ENCODE data around the gene BAIAP2. TPM values are rescaled to one million over a fixed set of nuclear protein-coding genes. Genes with fewer than 3 reads are reported as not detected.
"Not testable (repeated sequence)": the region's sequence is repeated elsewhere in the genome, so short reads cannot be mapped to it uniquely, and the experiment has no call there.

Gene BAIAP2
- total RNA-seq, 2 donors from 2014 or later, result 11.0 to 13.9 TPM

GRCh38 chr17:81140695-81141094, 105.7 kb downstream of the BAIAP2 start:
- H3K27ac Mint-ChIP-seq, result no peak overlapping the region
- no peak for ATAC-seq

GRCh38 chr17:81142301-81143199, 107.6 kb downstream of the BAIAP2 start:
- H3K9me3 ChIP-seq (ENCODE audit: control insufficient read depth, low read length, poor library complexity, severe bottlenecking), result no peaks in the 10 kb centered on the region
- peak in 2 of 3 donors; percentile 36 to 49 for DNase-seq
- Mint-ChIP-seq H3K36me3 (ENCODE audit: low read depth) (no peaks in the 10 kb centered on the region), H3K27ac (no peak overlapping the region), H3K4me3 (no peak overlapping the region), H3K27me3 (peaks cover 7% of the 10 kb centered on the region), H3K4me1 (no peaks in the 10 kb centered on the region)
- ATAC-seq, result peak; percentile 84

More at GRCh38 chr17:81140695-81141094, 105.7 kb downstream of the BAIAP2 start:
- Mint-ChIP-seq H3K36me3 (ENCODE audit: low read depth) (no peaks in the 10 kb centered on the region), H3K4me3 (no peak overlapping the region), H3K4me1 (no peaks in the 10 kb centered on the region), H3K27me3 (peaks cover 7% of the 10 kb centered on the region)
- no peak for DNase-seq
- no peaks in the 10 kb centered on the region for H3K9me3 ChIP-seq (ENCODE audit: control insufficient read depth, low read length, poor library complexity, severe bottlenecking)

DNA sequence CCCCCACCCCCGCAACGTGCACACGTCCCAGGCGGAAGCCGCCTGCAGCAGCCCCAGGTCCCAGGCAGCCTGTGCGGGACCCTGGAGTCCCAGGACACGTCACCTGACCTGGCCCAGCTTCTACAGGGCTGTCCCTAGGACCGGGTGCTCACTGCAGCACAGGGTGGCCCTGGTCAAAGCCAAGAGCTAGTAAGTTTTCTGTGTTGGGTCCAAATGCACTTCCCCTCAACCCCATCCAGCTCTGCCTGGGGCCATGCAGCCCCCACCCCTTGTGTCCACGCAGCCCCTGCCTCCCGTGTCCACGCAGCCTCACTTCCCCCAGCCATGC, 108.2 kb downstream of the BAIAP2 start:
- Mint-ChIP-seq H3K4me1 (no peaks in the 10 kb centered on the region), H3K27ac (no peak overlapping the region), H3K4me3 (no peak overlapping the region), H3K27me3 (peaks cover 7% of the 10 kb centered on the region), H3K36me3 (ENCODE audit: low read depth) (no peaks in the 10 kb centered on the region)
- ATAC-seq, result no peak
- no peak for DNase-seq
- no peaks in the 10 kb centered on the region for H3K9me3 ChIP-seq (ENCODE audit: control insufficient read depth, low read length, poor library complexity, severe bottlenecking)

DNA sequence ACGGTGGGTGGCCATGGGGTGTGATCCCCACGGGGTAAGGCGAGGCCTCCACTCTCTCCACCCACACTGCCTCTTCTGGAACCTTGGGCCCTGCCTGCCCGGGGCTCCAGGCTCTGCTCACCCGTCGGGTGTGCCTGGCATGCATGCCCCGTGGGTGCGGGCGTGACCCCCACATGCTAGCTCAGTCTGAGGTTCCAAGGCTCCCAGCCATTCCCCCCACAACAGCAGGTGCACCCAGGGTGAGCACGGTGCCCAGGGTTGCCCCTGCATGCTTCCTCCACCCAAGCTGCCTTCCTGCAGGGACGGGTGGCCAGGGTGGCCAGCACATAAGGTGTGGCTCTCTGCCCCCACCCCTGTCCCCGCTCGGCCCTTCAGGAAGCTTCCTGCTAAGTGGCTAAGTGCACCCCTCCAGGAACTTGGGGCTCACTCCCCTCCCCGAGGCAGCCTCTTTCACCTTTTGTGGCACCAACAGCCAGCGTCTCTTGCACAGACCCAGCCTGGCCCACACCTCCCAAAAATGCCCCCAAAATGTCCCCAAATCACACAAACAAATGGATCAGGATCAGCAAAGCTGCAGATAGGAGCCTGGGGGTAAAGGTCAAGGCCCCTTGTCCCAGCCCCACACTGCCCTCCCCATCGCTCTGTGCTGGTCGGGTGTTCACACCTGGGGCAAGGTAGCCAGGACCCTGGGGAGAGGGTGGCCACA, 108.9 kb downstream of the BAIAP2 start:
- DNase-seq (no peak), ATAC-seq (no peak)
- Mint-ChIP-seq H3K27me3 (peaks cover 7% of the 10 kb centered on the region), H3K36me3 (ENCODE audit: low read depth) (no peaks in the 10 kb centered on the region), H3K27ac (no peak overlapping the region), H3K4me3 (no peak overlapping the region), H3K4me1 (no peaks in the 10 kb centered on the region)
- H3K9me3 ChIP-seq (ENCODE audit: control insufficient read depth, low read length, poor library complexity, severe bottlenecking), result no peaks in the 10 kb centered on the region

DNA sequence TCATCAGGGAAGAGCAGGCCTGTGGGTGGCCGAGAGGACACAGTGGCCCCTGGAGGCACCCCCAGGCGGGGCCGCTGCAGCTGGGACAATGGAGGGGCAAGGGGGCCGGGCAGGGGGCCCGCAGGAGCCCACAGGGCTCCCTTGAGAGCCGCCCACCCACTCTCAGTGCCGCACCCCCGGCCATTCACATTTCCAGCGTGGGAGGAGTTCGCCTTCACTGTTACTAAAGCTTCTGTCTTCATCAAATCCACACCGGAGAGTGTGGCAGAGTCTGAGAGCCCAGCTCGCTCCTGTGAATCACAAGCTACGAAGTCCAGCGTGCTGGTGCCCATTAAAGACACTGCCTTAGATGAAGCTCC, 109.5 kb downstream of the BAIAP2 start:
- no peaks in the 10 kb centered on the region for H3K9me3 ChIP-seq (ENCODE audit: control insufficient read depth, low read length, poor library complexity, severe bottlenecking)
- no peaks in the 10 kb centered on the region for H3K36me3 Mint-ChIP-seq (ENCODE audit: low read depth)
- H3K4me1 Mint-ChIP-seq, result no peaks in the 10 kb centered on the region
- no peak overlapping the region for H3K27ac Mint-ChIP-seq
- peaks cover 7% of the 10 kb centered on the region for H3K27me3 Mint-ChIP-seq
- no peak for ATAC-seq
- H3K4me3 Mint-ChIP-seq, result no peak overlapping the region
- DNase-seq, result no peak

DNA sequence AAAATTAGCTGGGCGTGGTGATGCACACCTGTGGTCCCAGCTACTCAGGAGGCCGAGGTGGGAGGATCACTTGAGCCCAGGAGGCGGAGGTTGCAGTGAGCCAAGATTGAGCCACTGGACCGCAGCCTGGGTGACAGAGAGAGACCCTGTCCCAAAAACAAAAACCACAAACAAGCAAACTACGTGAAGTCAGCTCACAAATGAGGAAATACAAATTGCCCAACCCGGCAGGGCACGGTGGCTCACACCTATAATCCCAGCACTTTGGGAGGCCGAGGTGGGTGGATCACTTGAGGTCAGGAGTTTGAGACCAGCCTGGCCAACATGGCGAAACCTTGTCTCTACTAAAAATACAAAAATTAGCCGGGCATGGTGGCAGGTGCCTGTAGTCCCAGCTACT, 111.3 kb downstream of the BAIAP2 start:
- H3K4me1 Mint-ChIP-seq; H3K36me3 Mint-ChIP-seq (ENCODE audit: low read depth); H3K9me3 ChIP-seq (ENCODE audit: control insufficient read depth, low read length, poor library complexity, severe bottlenecking); H3K27ac Mint-ChIP-seq; DNase-seq; ATAC-seq: not testable (repeated sequence)
- Mint-ChIP-seq H3K27me3 (peaks cover 13% of the 10 kb centered on the region), H3K4me3 (peak overlapping the region; percentile 31)

- Mint-ChIP-seq H3K4me1 (no peaks in the 10 kb centered on the region), H3K27ac (no peak overlapping the region), H3K36me3 (ENCODE audit: low read depth) (no peaks in the 10 kb centered on the region), H3K27me3 (peaks cover 13% of the 10 kb centered on the region), H3K4me3 (no peak overlapping the region)
- ATAC-seq (no peak), DNase-seq (no peak)
- no peaks in the 10 kb centered on the region for H3K9me3 ChIP-seq (ENCODE audit: control insufficient read depth, low read length, poor library complexity, severe bottlenecking)
These were observed 112.8 kb downstream of the BAIAP2 start for GRCh38 chr17:81147701-81148100.

DNA sequence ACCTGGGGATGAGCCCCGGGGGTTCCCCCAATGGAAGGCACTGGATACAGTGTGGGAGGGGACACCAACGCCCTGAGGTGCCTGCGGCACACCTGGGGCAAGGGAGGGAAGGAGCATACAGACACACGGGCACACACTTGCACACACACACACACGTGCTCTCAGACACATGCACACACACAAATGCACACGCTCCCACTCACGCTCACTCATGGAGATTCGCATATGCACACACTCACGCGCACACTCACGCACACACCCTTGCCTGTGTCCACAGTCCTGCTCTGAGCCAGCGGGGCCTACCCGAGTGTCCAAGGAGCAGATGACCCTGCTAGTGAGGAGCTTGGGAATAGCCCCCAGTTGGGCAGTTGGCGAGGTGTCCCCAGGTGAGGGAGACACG, 113.6 kb downstream of the BAIAP2 start:
- Mint-ChIP-seq H3K27ac (no peak overlapping the region), H3K4me3 (no peak overlapping the region), H3K36me3 (ENCODE audit: low read depth) (no peaks in the 10 kb centered on the region), H3K27me3 (peaks cover 15% of the 10 kb centered on the region), H3K4me1 (peaks cover 2% of the 10 kb centered on the region)
- ATAC-seq (no peak), DNase-seq (no peak)
- no peaks in the 10 kb centered on the region for H3K9me3 ChIP-seq (ENCODE audit: control insufficient read depth, low read length, poor library complexity, severe bottlenecking)

GRCh38 chr17:81148986-81149533, 114.1 kb downstream of the BAIAP2 start:
- no peak for DNase-seq
- Mint-ChIP-seq H3K4me3 (no peak overlapping the region), H3K4me1 (peaks cover 3% of the 10 kb centered on the region), H3K27me3 (peaks cover 12% of the 10 kb centered on the region), H3K36me3 (ENCODE audit: low read depth) (no peaks in the 10 kb centered on the region), H3K27ac (no peak overlapping the region)
- ATAC-seq, result no peak
- no peaks in the 10 kb centered on the region for H3K9me3 ChIP-seq (ENCODE audit: control insufficient read depth, low read length, poor library complexity, severe bottlenecking)

- DNase-seq (no peak), ATAC-seq (no peak)
- Mint-ChIP-seq H3K4me3 (no peak overlapping the region), H3K27ac (peak overlapping the region; percentile 62), H3K36me3 (ENCODE audit: low read depth) (no peaks in the 10 kb centered on the region), H3K27me3 (peaks cover 12% of the 10 kb centered on the region), H3K4me1 (peaks cover 3% of the 10 kb centered on the region)
- H3K9me3 ChIP-seq (ENCODE audit: control insufficient read depth, low read length, poor library complexity, severe bottlenecking), result no peaks in the 10 kb centered on the region
These were observed 115.6 kb downstream of the BAIAP2 start for GRCh38 chr17:81150377-81151077.

- Mint-ChIP-seq H3K27ac (no peak overlapping the region), H3K4me3 (no peak overlapping the region), H3K36me3 (ENCODE audit: low read depth) (no peaks in the 10 kb centered on the region), H3K27me3 (peaks cover 12% of the 10 kb centered on the region), H3K4me1 (peaks cover 3% of the 10 kb centered on the region)
- no peaks in the 10 kb centered on the region for H3K9me3 ChIP-seq (ENCODE audit: control insufficient read depth, low read length, poor library complexity, severe bottlenecking)
- ATAC-seq (no peak), DNase-seq (no peak)
These were observed 116.3 kb downstream of the BAIAP2 start for GRCh38 chr17:81151278-81151677.

GRCh38 chr17:81152288-81152828, 117.4 kb downstream of the BAIAP2 start:
- Mint-ChIP-seq H3K4me1 (peaks cover 3% of the 10 kb centered on the region), H3K27me3 (peaks cover 12% of the 10 kb centered on the region), H3K36me3 (ENCODE audit: low read depth) (no peaks in the 10 kb centered on the region), H3K27ac (peak overlapping the region; percentile 68), H3K4me3 (no peak overlapping the region)
- ATAC-seq, result no peak
- DNase-seq, result no peak
- no peaks in the 10 kb centered on the region for H3K9me3 ChIP-seq (ENCODE audit: control insufficient read depth, low read length, poor library complexity, severe bottlenecking)

DNA sequence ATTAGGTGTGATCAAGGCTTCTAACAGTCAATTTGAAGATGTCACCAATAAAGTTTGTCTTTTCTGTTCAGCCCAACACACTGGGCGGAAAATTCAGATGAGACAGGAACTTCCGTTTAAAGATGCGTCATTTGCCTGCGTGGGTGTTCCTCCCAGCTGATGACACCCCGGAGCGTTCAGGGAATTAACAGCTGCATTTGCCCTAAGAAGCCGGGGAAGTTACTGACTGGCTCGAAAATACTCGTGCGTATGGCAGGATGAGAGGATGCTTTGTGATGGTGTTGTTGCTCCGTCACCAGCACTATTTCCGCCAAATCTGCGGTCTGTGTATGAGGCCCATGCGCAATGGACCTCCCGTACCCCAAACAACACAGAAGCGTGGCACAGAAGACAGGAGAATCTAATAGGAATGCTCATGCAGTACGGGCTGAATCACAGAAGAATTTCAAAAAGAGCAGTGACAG, 118.4 kb downstream of the BAIAP2 start:
- Mint-ChIP-seq H3K4me3 (peak overlapping the region; percentile 61), H3K27ac (peak overlapping the region; percentile 68), H3K36me3 (ENCODE audit: low read depth) (no peaks in the 10 kb centered on the region), H3K4me1 (peaks cover 3% of the 10 kb centered on the region), H3K27me3 (peaks cover 12% of the 10 kb centered on the region)
- ATAC-seq (peak; percentile 85), DNase-seq (no peak)
- no peaks in the 10 kb centered on the region for H3K9me3 ChIP-seq (ENCODE audit: control insufficient read depth, low read length, poor library complexity, severe bottlenecking)
